RWPE2 (cell line): ENCODE data around the gene RGL4.

Experiments
- ATAC-seq: fragments of 200-7000 bp; cut with Tn5 transposase; 3 replicates; pipeline ENCODE4 v1.9.1; 2021; ENCODE audit warnings: low read depth
- DNase-seq: peaks from one replicate; pipeline ENCODE4 v3.0.0-alpha.2; 2020; ENCODE audit warnings: low spot score
- H3K27ac ChIP-seq: fragments of 450-650 bp; 2 replicates; pipeline ENCODE4 v1.5.1; 2017; ENCODE audit warnings: mild to moderate bottlenecking; ENCODE audit not compliant: poor library complexity, severe bottlenecking
- H3K27me3 ChIP-seq: fragments of 250-450 bp; sonication (Bioruptor Pico); 2 replicates; pipeline ENCODE4 v1.5.1; 2021; ENCODE audit warnings: mild to moderate bottlenecking, moderate library complexity; ENCODE audit not compliant: insufficient read depth, poor library complexity, severe bottlenecking
- H3K36me3 ChIP-seq: fragments of 250-450 bp; sonication (Bioruptor Pico); 2 replicates; pipeline ENCODE4 v1.5.1; 2020; ENCODE audit warnings: low read depth, mild to moderate bottlenecking, moderate library complexity
- H3K4me1 ChIP-seq: fragments of 250-450 bp; sonication (Bioruptor Pico); 2 replicates; pipeline ENCODE4 v1.5.1; 2021; ENCODE audit warnings: mild to moderate bottlenecking, moderate library complexity; ENCODE audit not compliant: insufficient read depth, poor library complexity, severe bottlenecking
- H3K4me3 ChIP-seq: fragments of 250-450 bp; sonication (Bioruptor Pico); 2 replicates; pipeline ENCODE4 v1.5.1; 2021; ENCODE audit warnings: mild to moderate bottlenecking, moderate library complexity; ENCODE audit not compliant: severe bottlenecking
- H3K9me3 ChIP-seq: fragments of 250-450 bp; sonication (Bioruptor Pico); 2 replicates; pipeline ENCODE4 v1.5.1; 2021; ENCODE audit warnings: mild to moderate bottlenecking, moderate library complexity; ENCODE audit not compliant: severe bottlenecking
- CTCF ChIP-seq: fragments of 450-650 bp; IDR thresholded peaks from one replicate; pipeline ENCODE4 v1.5.1; 2017; ENCODE audit warnings: mild to moderate bottlenecking, moderate library complexity; ENCODE audit not compliant: poor library complexity, severe bottlenecking

The RGL4 gene

DNA sequence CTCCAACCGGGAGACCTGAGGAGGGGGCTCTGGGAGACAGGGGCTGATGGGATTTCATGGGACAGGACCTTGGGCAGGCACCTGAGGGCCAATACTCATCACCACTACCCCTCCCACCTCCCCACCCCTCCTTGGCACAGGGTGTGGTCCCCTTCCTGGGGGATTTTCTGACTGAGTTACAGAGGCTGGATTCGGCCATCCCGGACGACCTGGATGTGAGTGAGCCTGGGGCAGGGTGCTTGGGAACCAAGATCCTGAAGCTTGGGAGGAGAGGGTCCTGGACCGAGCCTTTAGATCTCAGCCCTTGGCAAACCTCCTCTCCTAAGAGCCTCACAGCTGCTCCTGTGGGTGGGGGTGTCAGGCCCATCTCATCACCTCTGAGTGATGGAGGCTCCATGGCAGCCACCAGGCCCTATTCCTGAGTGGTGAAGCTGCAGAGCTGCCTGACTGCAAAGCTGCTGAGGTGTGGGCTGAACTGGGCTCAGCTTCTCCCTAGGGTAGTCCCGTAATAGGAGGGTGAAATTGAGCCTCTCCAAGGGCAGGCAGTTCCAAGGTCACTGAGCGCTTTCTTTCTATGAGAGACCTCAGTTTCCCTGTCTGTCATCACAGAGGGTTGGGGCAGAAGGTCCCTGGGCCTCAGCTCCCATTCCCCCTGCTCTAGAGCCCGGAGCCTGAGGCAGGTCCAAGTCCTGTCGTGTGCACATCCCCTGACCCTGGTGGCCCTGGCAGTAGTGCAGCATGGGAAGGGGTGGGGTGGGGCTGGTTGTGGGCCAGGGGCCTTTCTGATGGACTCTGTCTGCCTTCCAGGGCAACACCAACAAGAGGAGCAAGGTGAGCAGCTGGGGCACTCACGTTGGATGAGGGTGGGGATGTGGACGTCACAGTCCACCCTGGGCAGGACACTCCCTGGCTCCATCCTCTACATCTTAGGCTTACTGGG is 6.5 kb downstream of the RGL4 start:
- no peak for TF ChIP-seq CTCF
- ATAC-seq = no peak
- Histone ChIP-seq H3K4me3 (no peak overlapping the region), H3K27ac (no peak overlapping the region), H3K36me3 (peaks cover 19% of the 10 kb centered on the region), H3K9me3 (no peaks in the 10 kb centered on the region), H3K27me3 (no peaks in the 10 kb centered on the region), H3K4me1 (no peaks in the 10 kb centered on the region)
- no peak for DNase-seq

GRCh38 chr22:23698094-23698493 is 7.3 kb downstream of the RGL4 start:
- Histone ChIP-seq H3K4me3 (no peak overlapping the region), H3K27ac (no peak overlapping the region), H3K9me3 (no peaks in the 10 kb centered on the region), H3K36me3 (peaks cover 19% of the 10 kb centered on the region), H3K4me1 (no peaks in the 10 kb centered on the region), H3K27me3 (no peaks in the 10 kb centered on the region)
- DNase-seq (no peak), ATAC-seq (no peak)
- no peak for TF ChIP-seq CTCF

DNA sequence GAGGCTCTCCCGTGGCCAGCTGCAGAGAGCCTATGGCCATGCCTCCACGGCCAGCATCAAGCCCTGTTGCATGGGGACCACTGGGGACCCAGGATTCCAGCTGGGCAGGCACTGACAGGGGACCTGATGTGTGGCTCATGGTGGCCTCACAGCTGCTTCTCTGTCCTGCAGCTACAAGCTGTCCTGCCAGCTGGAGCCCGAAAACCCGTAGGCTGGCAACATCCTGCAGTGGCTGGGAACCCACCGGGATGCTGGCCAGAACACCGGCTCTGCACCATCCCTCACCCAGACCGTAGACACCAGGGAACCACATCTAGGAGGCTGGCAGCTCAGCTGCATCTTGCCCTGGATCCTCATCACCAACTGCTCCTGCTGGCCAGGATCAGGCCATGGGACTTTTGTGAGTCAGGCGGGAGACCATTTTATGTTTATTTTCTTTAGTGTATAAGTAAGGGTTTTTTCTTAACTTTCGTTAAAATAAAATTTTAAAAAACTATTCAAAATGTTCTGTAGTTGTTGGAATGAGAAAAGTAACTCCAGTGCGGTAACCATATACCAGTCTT is 7.9 kb downstream of the RGL4 start:
- Histone ChIP-seq H3K4me3 (no peak overlapping the region), H3K36me3 (peaks cover 19% of the 10 kb centered on the region), H3K27ac (no peak overlapping the region), H3K4me1 (no peaks in the 10 kb centered on the region), H3K9me3 (no peaks in the 10 kb centered on the region), H3K27me3 (no peaks in the 10 kb centered on the region)
- DNase-seq (no peak), ATAC-seq (no peak)
- no peak for TF ChIP-seq CTCF

- DNase-seq (no peak), ATAC-seq (no peak)
- Histone ChIP-seq H3K27ac (no peak overlapping the region), H3K9me3 (no peaks in the 10 kb centered on the region), H3K27me3 (no peaks in the 10 kb centered on the region), H3K4me1 (no peaks in the 10 kb centered on the region), H3K36me3 (peaks cover 33% of the 10 kb centered on the region), H3K4me3 (no peak overlapping the region)
- TF ChIP-seq CTCF = no peak
Observed at GRCh38 chr22:23700706-23701105, 9.9 kb downstream of the RGL4 start.

GRCh38 chr22:23704062-23704461 is 13.2 kb downstream of the RGL4 start:
- Histone ChIP-seq H3K36me3 (peaks cover 64% of the 10 kb centered on the region), H3K9me3 (no peaks in the 10 kb centered on the region), H3K27ac (no peak overlapping the region), H3K4me1 (no peaks in the 10 kb centered on the region), H3K27me3 (no peaks in the 10 kb centered on the region), H3K4me3 (no peak overlapping the region)
- DNase-seq (no peak), ATAC-seq (no peak)
- TF ChIP-seq CTCF = no peak
